PFSK-1 (cell line): Measurements from ENCODE around the gene TMEM87B.

Experiments used
- FOXP2 ChIP-seq: optimal IDR thresholded peaks from 2 replicates; pipeline ENCODE3; 2011; ENCODE audit warnings: borderline replicate concordance, control low read depth, inconsistent platforms; ENCODE audit not compliant: insufficient read depth; ENCODE audit errors: extremely low read length, extremely low read depth
- POLR2AphosphoS5 ChIP-seq: IDR thresholded peaks from 2 replicates; pipeline ENCODE4 v1.6.1; 2012; ENCODE audit warnings: low read depth, mild to moderate bottlenecking, control low read depth, low read length, moderate library complexity
- SIN3A ChIP-seq: IDR thresholded peaks from 2 replicates; pipeline ENCODE4 v1.6.1; 2012; ENCODE audit warnings: mild to moderate bottlenecking, low read length, moderate library complexity, borderline replicate concordance; ENCODE audit not compliant: insufficient read depth
- TAF1 ChIP-seq: IDR thresholded peaks from 2 replicates; pipeline ENCODE4 v1.6.1; 2012; ENCODE audit warnings: low read length, control low read depth, borderline replicate concordance; ENCODE audit not compliant: insufficient read depth
- TF ChIP-seq, protein P1 (sequence below), 2 experiments: IDR thresholded peaks; 2 replicates each; pipeline versions ENCODE4 v1.6.1 to v1.8.0; 2011 to 2012; ENCODE audit warnings: low read depth in 2 of 2, low read length in 2 of 2, control low read depth in 1 of 2, inconsistent platforms in 1 of 2, mild to moderate bottlenecking in 1 of 2, moderate library complexity in 1 of 2; ENCODE audit not compliant: insufficient read depth in 1 of 2

TMEM87B gene

DNA sequence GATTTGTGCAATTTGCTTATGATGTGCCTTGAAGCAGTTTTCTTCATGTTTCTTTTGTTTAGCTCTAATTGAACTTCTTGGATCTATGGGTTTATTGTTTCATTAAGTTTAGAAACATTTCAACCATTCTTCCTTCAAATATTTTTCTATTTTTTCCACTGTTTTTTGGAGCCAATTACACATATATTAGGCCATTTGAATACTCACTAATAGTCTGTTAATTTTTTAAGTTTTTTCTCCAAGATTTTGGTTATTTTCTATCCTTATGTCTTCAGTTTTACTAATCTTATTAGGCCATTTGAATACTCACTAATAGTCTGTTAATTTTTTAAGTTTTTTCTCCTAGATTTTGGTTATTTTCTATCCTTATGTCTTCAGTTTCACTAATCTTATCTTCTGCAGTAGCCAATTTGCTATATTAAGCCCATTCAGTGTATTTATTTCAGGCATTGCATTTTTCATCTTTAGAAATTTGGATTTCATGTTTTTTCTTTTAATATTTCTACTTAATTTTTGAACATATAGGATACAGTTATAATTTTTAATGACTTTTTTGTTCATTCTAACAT is 9.5 kb upstream of the TMEM87B start:
- TF ChIP-seq TAF1 (no peak), FOXP2 (no peak), POLR2AphosphoS5 (no peak), SIN3A (no peak)
- TF ChIP-seq, protein P1, sequence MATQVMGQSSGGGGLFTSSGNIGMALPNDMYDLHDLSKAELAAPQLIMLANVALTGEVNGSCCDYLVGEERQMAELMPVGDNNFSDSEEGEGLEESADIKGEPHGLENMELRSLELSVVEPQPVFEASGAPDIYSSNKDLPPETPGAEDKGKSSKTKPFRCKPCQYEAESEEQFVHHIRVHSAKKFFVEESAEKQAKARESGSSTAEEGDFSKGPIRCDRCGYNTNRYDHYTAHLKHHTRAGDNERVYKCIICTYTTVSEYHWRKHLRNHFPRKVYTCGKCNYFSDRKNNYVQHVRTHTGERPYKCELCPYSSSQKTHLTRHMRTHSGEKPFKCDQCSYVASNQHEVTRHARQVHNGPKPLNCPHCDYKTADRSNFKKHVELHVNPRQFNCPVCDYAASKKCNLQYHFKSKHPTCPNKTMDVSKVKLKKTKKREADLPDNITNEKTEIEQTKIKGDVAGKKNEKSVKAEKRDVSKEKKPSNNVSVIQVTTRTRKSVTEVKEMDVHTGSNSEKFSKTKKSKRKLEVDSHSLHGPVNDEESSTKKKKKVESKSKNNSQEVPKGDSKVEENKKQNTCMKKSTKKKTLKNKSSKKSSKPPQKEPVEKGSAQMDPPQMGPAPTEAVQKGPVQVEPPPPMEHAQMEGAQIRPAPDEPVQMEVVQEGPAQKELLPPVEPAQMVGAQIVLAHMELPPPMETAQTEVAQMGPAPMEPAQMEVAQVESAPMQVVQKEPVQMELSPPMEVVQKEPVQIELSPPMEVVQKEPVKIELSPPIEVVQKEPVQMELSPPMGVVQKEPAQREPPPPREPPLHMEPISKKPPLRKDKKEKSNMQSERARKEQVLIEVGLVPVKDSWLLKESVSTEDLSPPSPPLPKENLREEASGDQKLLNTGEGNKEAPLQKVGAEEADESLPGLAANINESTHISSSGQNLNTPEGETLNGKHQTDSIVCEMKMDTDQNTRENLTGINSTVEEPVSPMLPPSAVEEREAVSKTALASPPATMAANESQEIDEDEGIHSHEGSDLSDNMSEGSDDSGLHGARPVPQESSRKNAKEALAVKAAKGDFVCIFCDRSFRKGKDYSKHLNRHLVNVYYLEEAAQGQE (IDR thresholded peaks at IDR 0.05; ENCODE audit: insufficient read depth in 1 of 2, low read depth in 2 of 2, low read length in 2 of 2), result no peak

GRCh38 chr2:112046231-112046630 is 8.8 kb upstream of the TMEM87B start:
- TF ChIP-seq, protein P1 (IDR thresholded peaks at IDR 0.05; ENCODE audit: insufficient read depth in 1 of 2, low read depth in 2 of 2, low read length in 2 of 2), result no peak
- TF ChIP-seq SIN3A (no peak), TAF1 (no peak), POLR2AphosphoS5 (no peak), FOXP2 (no peak)

DNA sequence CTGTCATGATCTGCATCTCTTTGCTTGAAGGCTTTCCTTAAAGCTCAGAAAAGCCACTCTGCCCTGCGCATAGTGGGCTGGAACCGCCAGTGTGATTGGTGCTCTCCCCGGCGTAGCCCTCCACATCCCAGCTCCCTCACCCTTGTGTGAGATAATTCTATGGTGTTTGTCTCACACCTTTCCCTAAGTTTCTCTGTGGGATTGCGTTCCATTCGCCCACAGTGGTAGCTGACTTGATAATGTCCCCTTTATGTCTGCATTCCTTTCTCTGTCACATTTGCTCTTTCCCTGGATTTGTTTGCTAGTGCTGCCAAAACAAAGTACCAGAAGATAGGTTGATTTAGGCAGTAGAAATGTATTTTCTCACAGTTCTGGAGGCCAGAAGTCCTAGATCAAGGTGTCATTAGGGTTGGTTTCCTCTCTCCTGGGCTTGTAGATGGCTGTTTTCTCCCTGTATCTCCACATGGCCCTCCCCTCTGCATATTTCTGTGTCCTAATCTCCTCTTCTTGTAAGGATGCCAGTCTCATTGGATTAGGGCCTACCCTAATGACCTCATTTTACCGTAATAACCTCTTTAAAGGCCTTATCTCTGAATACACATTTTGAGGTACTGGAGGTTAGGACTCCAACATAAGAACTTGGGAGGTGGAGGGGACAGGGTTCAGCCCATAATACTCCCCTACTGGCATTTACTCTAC is 7.4 kb upstream of the TMEM87B start:
- no peak for TF ChIP-seq SIN3A
- no peak for TF ChIP-seq FOXP2

DNA sequence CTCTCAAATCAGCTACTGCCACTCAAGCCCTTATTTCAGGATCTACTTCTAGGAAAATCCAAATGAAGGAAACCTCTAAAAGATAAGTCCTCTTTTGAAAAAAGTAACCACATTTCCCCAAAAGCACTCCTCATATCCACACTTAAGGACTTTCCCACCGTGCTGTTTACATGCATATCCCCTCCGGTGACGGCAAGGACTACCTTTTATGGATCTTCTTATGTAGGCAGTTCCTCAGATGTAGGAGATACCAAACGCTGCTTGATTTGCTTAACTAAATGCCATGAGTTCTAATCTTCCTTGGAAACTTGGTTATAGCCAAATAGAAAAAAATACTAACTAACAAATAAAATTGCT is 6.9 kb upstream of the TMEM87B start:
- TF ChIP-seq POLR2AphosphoS5 (no peak), TAF1 (no peak), FOXP2 (no peak), SIN3A (no peak)
- TF ChIP-seq, protein P1 (IDR thresholded peaks at IDR 0.05; ENCODE audit: insufficient read depth in 1 of 2, low read depth in 2 of 2, low read length in 2 of 2), result no peak

GRCh38 chr2:112048887-112049286 is 6.2 kb upstream of the TMEM87B start:
- TF ChIP-seq FOXP2 (no peak), TAF1 (no peak), POLR2AphosphoS5 (no peak), SIN3A (no peak)
- TF ChIP-seq, protein P1 (IDR thresholded peaks at IDR 0.05; ENCODE audit: insufficient read depth in 1 of 2, low read depth in 2 of 2, low read length in 2 of 2), result no peak
